IMR-90 (cell line): Measurements from ENCODE around the gene B4GALNT1. TPM values are rescaled to one million over a fixed set of nuclear protein-coding genes. Genes with fewer than 3 reads are reported as not detected.

ENCODE experiments used
- ATAC-seq: fragments of 200-7000 bp; cut with Tn5 transposase; 2 replicates; pipeline ENCODE4 v1.9.1; 2020; ENCODE audit warnings: low read depth, mild to moderate bottlenecking, moderate library complexity
- BruUV-seq: library from RNA; stranded (reverse); fragments of 400-500 nt; replicated peaks from 2 replicates; lab custom pipeline; 2021; lab: Mats Ljungman, UMichigan
- CTCF ChIA-PET: fragments of 300-600 bp; formaldehyde crosslinking; extraction: SDS; loops from one replicate; lab custom pipeline; 2021; ENCODE audit warnings: antibody characterized with exemption; lab: Yijun Ruan, JAX
- POLR2A ChIA-PET: fragments of 300-600 bp; sonication (Branson Sonifier 250); formaldehyde crosslinking; loops from one replicate; lab custom pipeline; 2022; ENCODE audit warnings: antibody characterized with exemption; ENCODE audit not compliant: unreplicated experiment; lab: Charles Lee
- DNase-seq: peaks from one replicate; pipeline ENCODE4 v3.0.0; 2013
- H2AFZ ChIP-seq: replicated peaks from 2 replicates; pipeline ENCODE3; 2013; ENCODE audit warnings: low read length, mild to moderate bottlenecking; ENCODE audit not compliant: poor library complexity
- H2AK5ac ChIP-seq: 2 replicates; pipeline ENCODE4 v1.6.1; 2013; ENCODE audit warnings: low read depth, low read length, inconsistent platforms
- H2AK9ac ChIP-seq: replicated peaks from 2 replicates; pipeline ENCODE3; 2013; ENCODE audit warnings: mild to moderate bottlenecking, low read depth, low read length, moderate library complexity; ENCODE audit not compliant: poor library complexity
- H2BK120ac ChIP-seq: 2 replicates; pipeline ENCODE4 v1.6.1; 2013; ENCODE audit warnings: low read depth, low read length, inconsistent platforms
- H2BK15ac ChIP-seq: 3 replicates; pipeline ENCODE4 v1.6.1; 2013; ENCODE audit warnings: low read depth, low read length, inconsistent platforms
- H2BK20ac ChIP-seq: 2 replicates; pipeline ENCODE4 v1.6.1; 2013; ENCODE audit warnings: low read depth, mild to moderate bottlenecking, inconsistent platforms, low read length, moderate library complexity
- H2BK5ac ChIP-seq: 2 replicates; pipeline ENCODE4 v1.6.1; 2013; ENCODE audit warnings: mild to moderate bottlenecking, low read depth, low read length, inconsistent platforms; ENCODE audit not compliant: poor library complexity, severe bottlenecking
- H3K14ac ChIP-seq: replicated peaks from 2 replicates; pipeline ENCODE4 v1.6.1; 2013; ENCODE audit warnings: low read depth, low read length, inconsistent platforms
- H3K18ac ChIP-seq: 2 replicates; pipeline ENCODE4 v1.6.1; 2013; ENCODE audit warnings: low read depth, low read length, control low read depth
- H3K23ac ChIP-seq: 2 replicates; pipeline ENCODE4 v1.6.1; 2013; ENCODE audit warnings: low read depth, low read length, inconsistent platforms
- H3K27ac ChIP-seq: 2 replicates; pipeline ENCODE4 v1.5.1; 2013; ENCODE audit warnings: mild to moderate bottlenecking, control low read depth, low read length; ENCODE audit not compliant: insufficient read depth
- H3K27me3 ChIP-seq: 2 replicates; pipeline ENCODE4 v1.6.1; 2013; ENCODE audit warnings: low read length; ENCODE audit not compliant: control insufficient read depth, insufficient read depth
- H3K36me3 ChIP-seq: 2 replicates; pipeline ENCODE4 v1.6.1; 2013; ENCODE audit warnings: low read length, mixed read lengths; ENCODE audit not compliant: control insufficient read depth, insufficient read depth
- H3K4ac ChIP-seq: 2 replicates; pipeline ENCODE4 v1.6.1; 2013; ENCODE audit warnings: low read depth, low read length, inconsistent platforms
- H3K4me1 ChIP-seq: 2 replicates; pipeline ENCODE4 v1.6.1; 2013; ENCODE audit warnings: low read length, mixed read lengths; ENCODE audit not compliant: control insufficient read depth, insufficient read depth
- H3K4me2 ChIP-seq: 2 replicates; pipeline ENCODE4 v1.6.1; 2013; ENCODE audit warnings: low read depth, mild to moderate bottlenecking, control low read depth, low read length, moderate library complexity
- H3K4me3 ChIP-seq: 2 replicates; pipeline ENCODE4 v1.5.1; 2013; ENCODE audit warnings: low read depth, mild to moderate bottlenecking, control low read depth, low read length, moderate library complexity; ENCODE audit not compliant: insufficient read depth
- H3K56ac ChIP-seq: 2 replicates; pipeline ENCODE4 v1.6.1; 2013; ENCODE audit warnings: low read length, inconsistent platforms; ENCODE audit not compliant: insufficient read depth; ENCODE audit errors: extremely low read depth
- H3K79me1 ChIP-seq, 2 experiments: 2 replicates each; pipeline ENCODE4 v1.6.1; 2013; ENCODE audit warnings: low read length in 2 of 2, inconsistent platforms in 1 of 2, low read depth in 1 of 2
- H3K9ac ChIP-seq: 2 replicates; pipeline ENCODE4 v1.6.1; 2013; ENCODE audit warnings: low read depth, low read length, control low read depth
- H3K9me1 ChIP-seq: 2 replicates; pipeline ENCODE4 v1.6.1; 2013; ENCODE audit warnings: low read length, inconsistent platforms; ENCODE audit not compliant: insufficient read depth
- H3K9me3 ChIP-seq: 2 replicates; pipeline ENCODE4 v1.6.1; 2013; ENCODE audit warnings: low read length; ENCODE audit not compliant: control insufficient read depth, insufficient read depth
- H4K20me1 ChIP-seq: 2 replicates; pipeline ENCODE4 v1.6.1; 2013; ENCODE audit warnings: low read length, inconsistent platforms; ENCODE audit not compliant: insufficient read depth
- H4K5ac ChIP-seq: 2 replicates; pipeline ENCODE4 v1.6.1; 2013; ENCODE audit warnings: mild to moderate bottlenecking, low read depth, low read length, control low read depth
- H4K8ac ChIP-seq, 2 experiments: 2 replicates each; pipeline ENCODE4 v1.6.1; 2013; ENCODE audit warnings: low read depth in 2 of 2, low read length in 2 of 2, control low read depth in 1 of 2, inconsistent platforms in 1 of 2
- H4K91ac ChIP-seq: 2 replicates; pipeline ENCODE4 v1.6.1; 2013; ENCODE audit warnings: low read depth, low read length, inconsistent platforms; ENCODE audit not compliant: insufficient read depth
- BHLHE40 ChIP-seq: fragments of 150-350 bp; IDR thresholded peaks from 2 replicates; pipeline ENCODE4 v1.6.1; 2016; ENCODE audit warnings: mild to moderate bottlenecking, low read depth, low read length
- CEBPB ChIP-seq: IDR thresholded peaks from 2 replicates; pipeline ENCODE4 v1.6.1; 2012; ENCODE audit warnings: low read depth, low read length, improper control_type of control experiment
- CHD1 ChIP-seq: IDR thresholded peaks from 2 replicates; pipeline ENCODE4 v1.6.1; 2012; ENCODE audit warnings: low read depth, low read length, improper control_type of control experiment
- FOS ChIP-seq: fragments of 150-350 bp; IDR thresholded peaks from 2 replicates; pipeline ENCODE4 v1.6.1; 2016; ENCODE audit warnings: low read depth, low read length
- MAFK ChIP-seq: IDR thresholded peaks from 2 replicates; pipeline ENCODE4 v1.6.1; 2012; ENCODE audit warnings: low read depth, low read length, improper control_type of control experiment
- MAZ ChIP-seq: IDR thresholded peaks from 2 replicates; pipeline ENCODE4 v1.6.1; 2012; ENCODE audit warnings: low read depth, mild to moderate bottlenecking, low read length, improper control_type of control experiment, moderate library complexity, borderline replicate concordance
- MXI1 ChIP-seq: IDR thresholded peaks from 2 replicates; pipeline ENCODE4 v1.6.1; 2012; ENCODE audit warnings: low read depth, mild to moderate bottlenecking, low read length, moderate library complexity, borderline replicate concordance
- NFE2L2 ChIP-seq: fragments of 150-350 bp; IDR thresholded peaks from 2 replicates; pipeline ENCODE4 v1.6.1; 2016; ENCODE audit warnings: low read depth, mild to moderate bottlenecking, low read length
- POLR2A ChIP-seq: IDR thresholded peaks from 2 replicates; pipeline ENCODE4 v1.6.1; 2012; ENCODE audit warnings: mild to moderate bottlenecking, low read depth, low read length
- RAD21 ChIP-seq: IDR thresholded peaks from 2 replicates; pipeline ENCODE4 v1.6.1; 2012; ENCODE audit warnings: low read length, improper control_type of control experiment
- RCOR1 ChIP-seq: IDR thresholded peaks from 2 replicates; pipeline ENCODE4 v1.6.1; 2012; ENCODE audit warnings: mild to moderate bottlenecking, low read length, improper control_type of control experiment; ENCODE audit not compliant: insufficient replicate concordance
- RFX5 ChIP-seq: IDR thresholded peaks from 2 replicates; pipeline ENCODE4 v1.8.0; 2012; ENCODE audit warnings: low read depth, mild to moderate bottlenecking, low read length, moderate library complexity
- SMC3 ChIP-seq: fragments of 150-350 bp; IDR thresholded peaks from 2 replicates; pipeline ENCODE4 v1.6.1; 2016; ENCODE audit warnings: low read depth, mild to moderate bottlenecking, antibody characterized with exemption, low read length, moderate library complexity
- WGBS, 2 experiments: methylation state at CpG; one replicate each; pipeline versions ENCODE4 v1.1.5 to v1.1.7; 2013; ENCODE audit warnings: missing lambda C conversion rate in 2 of 2; ENCODE audit not compliant: insufficient read length in 1 of 2; ENCODE audit errors: extremely low coverage in 2 of 2; 5-methylcytosine and 5-hydroxymethylcytosine counted together
- dilution Hi-C: fragments of 300-500 bp; cut with HindIII; formaldehyde crosslinking; loops from one replicate; pipeline ENCODE4 v1.14.3; 2018; ENCODE audit warnings: low sequenced_read_pairs; ENCODE audit not compliant: unreplicated experiment
- in situ Hi-C: fragments of 300-500 bp; cut with MboI; formaldehyde crosslinking; loops from 3 replicates; pipeline ENCODE4 v1.14.3; 2019; ENCODE audit warnings: low sequenced_read_pairs, inconsistent platforms, mixed read lengths
- intact Hi-C: fragments of 100-400 bp; cut with micrococcal nuclease; formaldehyde crosslinking; loops from 2 replicates; pipeline ENCODE4 v1.10.0; 2022
- polyA plus RNA-seq, 3 experiments: library from polyadenylated mRNA; depleted of rRNA; stranded (reverse); fragments of >200 nt; gene quantifications; 2 replicates each; pipeline ENCODE4 v1.2.3, GENCODE V29; 2012; ENCODE audit warnings: low replicate concordance in 1 of 3
- total RNA-seq: library from RNA; depleted of rRNA; stranded (reverse); fragments of >200 nt; gene quantifications from 2 replicates; pipeline ENCODE4 v1.2.3, GENCODE V29; 2012
- TF ChIP-seq, protein P1 (sequence below): fragments of 150-350 bp; IDR thresholded peaks from 2 replicates; pipeline ENCODE4 v1.6.1; 2016; ENCODE audit warnings: low read depth, mild to moderate bottlenecking, low read length, moderate library complexity, borderline replicate concordance
- TF ChIP-seq, protein P2 (sequence below): fragments of 150-350 bp; IDR thresholded peaks from 2 replicates; pipeline ENCODE4 v1.6.1; 2017; ENCODE audit warnings: mild to moderate bottlenecking, antibody characterized with exemption, low read length, low read depth
- TF ChIP-seq, protein P3 (sequence below): conservative IDR thresholded peaks from 2 replicates; pipeline ENCODE4 v1.5.1; 2012; ENCODE audit warnings: mild to moderate bottlenecking, low read depth, low read length, improper control_type of control experiment

Gene B4GALNT1
- total and polyA plus RNA-seq, 2 of the 4 experiments (the other 2 are of a cell fraction), result 0.18 to 0.62 TPM

DNA sequence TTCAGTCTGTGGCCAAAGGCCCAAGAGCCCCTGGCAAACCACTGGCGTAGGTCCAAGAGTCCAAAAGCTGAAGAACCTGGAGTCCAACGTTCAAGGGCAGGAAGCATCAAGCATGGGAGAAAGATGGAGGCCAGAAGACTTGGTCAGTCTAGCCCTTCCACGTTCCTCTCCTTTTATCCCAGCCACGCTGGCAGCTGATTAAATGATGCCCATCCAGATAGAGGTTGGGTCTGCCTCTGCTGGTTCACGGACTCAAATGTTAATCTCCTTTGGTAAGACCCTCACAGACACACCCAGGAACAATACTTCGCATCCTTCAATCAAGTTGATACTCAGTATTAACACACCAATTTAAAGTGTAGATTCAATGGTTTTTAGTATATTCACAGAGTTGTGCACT lies 39.8 kb upstream of the B4GALNT1 start:
- H3K23ac ChIP-seq, result no peak overlapping the region
- no peaks in the 10 kb centered on the region for H3K36me3 ChIP-seq
- H2BK120ac ChIP-seq, result no peak overlapping the region
- H4K91ac ChIP-seq, result no peak overlapping the region
- no peak overlapping the region for H3K4ac ChIP-seq
- no TSS peak for BruUV-seq
- H2AK9ac ChIP-seq, result no peak overlapping the region
- DNase-seq (no peak), ATAC-seq (no peak)
- H2BK15ac ChIP-seq, result no peak overlapping the region
- intact Hi-C loops (no loop called here), dilution Hi-C loops (loop anchor here (25.0 kb wide), 1 partner anchor 110 kb away; the partner anchor contains the start of gene KIF5A), in situ Hi-C loops (no loop called here)
- no peak overlapping the region for H3K56ac ChIP-seq
- no peak overlapping the region for H3K4me2 ChIP-seq
- no peak overlapping the region for H3K27ac ChIP-seq
- H3K27me3 ChIP-seq, result no peaks in the 10 kb centered on the region; the same call in 1 of the 2 replicates
- H3K79me1 ChIP-seq, result no peaks in the 10 kb centered on the region
- no peak overlapping the region for H2AK5ac ChIP-seq
- TF ChIP-seq CHD1, result no peak
- TF ChIP-seq MXI1, result no peak
- no peak for TF ChIP-seq MAZ
- no peak for TF ChIP-seq SMC3
- no peak for TF ChIP-seq RFX5
- no peak for TF ChIP-seq RAD21
- TF ChIP-seq, protein P1, sequence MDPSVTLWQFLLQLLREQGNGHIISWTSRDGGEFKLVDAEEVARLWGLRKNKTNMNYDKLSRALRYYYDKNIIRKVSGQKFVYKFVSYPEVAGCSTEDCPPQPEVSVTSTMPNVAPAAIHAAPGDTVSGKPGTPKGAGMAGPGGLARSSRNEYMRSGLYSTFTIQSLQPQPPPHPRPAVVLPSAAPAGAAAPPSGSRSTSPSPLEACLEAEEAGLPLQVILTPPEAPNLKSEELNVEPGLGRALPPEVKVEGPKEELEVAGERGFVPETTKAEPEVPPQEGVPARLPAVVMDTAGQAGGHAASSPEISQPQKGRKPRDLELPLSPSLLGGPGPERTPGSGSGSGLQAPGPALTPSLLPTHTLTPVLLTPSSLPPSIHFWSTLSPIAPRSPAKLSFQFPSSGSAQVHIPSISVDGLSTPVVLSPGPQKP, result no peak
- no peak for TF ChIP-seq BHLHE40
- TF ChIP-seq, protein P2, sequence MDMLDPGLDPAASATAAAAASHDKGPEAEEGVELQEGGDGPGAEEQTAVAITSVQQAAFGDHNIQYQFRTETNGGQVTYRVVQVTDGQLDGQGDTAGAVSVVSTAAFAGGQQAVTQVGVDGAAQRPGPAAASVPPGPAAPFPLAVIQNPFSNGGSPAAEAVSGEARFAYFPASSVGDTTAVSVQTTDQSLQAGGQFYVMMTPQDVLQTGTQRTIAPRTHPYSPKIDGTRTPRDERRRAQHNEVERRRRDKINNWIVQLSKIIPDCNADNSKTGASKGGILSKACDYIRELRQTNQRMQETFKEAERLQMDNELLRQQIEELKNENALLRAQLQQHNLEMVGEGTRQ, result no peak
- no peak for TF ChIP-seq RCOR1
- TF ChIP-seq MAFK, result no peak
- TF ChIP-seq POLR2A, result no peak
- TF ChIP-seq CEBPB, result no peak
- TF ChIP-seq FOS, result no peak
- TF ChIP-seq NFE2L2, result no peak
- TF ChIP-seq, protein P3, sequence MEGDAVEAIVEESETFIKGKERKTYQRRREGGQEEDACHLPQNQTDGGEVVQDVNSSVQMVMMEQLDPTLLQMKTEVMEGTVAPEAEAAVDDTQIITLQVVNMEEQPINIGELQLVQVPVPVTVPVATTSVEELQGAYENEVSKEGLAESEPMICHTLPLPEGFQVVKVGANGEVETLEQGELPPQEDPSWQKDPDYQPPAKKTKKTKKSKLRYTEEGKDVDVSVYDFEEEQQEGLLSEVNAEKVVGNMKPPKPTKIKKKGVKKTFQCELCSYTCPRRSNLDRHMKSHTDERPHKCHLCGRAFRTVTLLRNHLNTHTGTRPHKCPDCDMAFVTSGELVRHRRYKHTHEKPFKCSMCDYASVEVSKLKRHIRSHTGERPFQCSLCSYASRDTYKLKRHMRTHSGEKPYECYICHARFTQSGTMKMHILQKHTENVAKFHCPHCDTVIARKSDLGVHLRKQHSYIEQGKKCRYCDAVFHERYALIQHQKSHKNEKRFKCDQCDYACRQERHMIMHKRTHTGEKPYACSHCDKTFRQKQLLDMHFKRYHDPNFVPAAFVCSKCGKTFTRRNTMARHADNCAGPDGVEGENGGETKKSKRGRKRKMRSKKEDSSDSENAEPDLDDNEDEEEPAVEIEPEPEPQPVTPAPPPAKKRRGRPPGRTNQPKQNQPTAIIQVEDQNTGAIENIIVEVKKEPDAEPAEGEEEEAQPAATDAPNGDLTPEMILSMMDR, result no peak
- no peak overlapping the region for H3K18ac ChIP-seq
- no peak overlapping the region for H4K5ac ChIP-seq
- POLR2A ChIA-PET, result no interaction called here
- H2BK5ac ChIP-seq, result no peak overlapping the region
- no peak overlapping the region for H3K4me3 ChIP-seq
- no peak overlapping the region for H4K8ac ChIP-seq
- H3K9me1 ChIP-seq, result no peaks in the 10 kb centered on the region
- H3K4me1 ChIP-seq, result no peaks in the 10 kb centered on the region
- no peak overlapping the region for H3K9ac ChIP-seq
- no peak overlapping the region for H3K14ac ChIP-seq
- H4K20me1 ChIP-seq, result no peaks in the 10 kb centered on the region
- H2AFZ ChIP-seq, result no peak overlapping the region
- no peak overlapping the region for H2BK20ac ChIP-seq
- WGBS, 2 experiments, result 67% methylated on average over 1 of the region's 6 CpGs; no CpG with 5 or more reads in 1 of the 2 experiments
- H3K9me3 ChIP-seq, result no peaks in the 10 kb centered on the region
- CTCF ChIA-PET, result no interaction called here
